GM12865 (cell line): ENCODE data around the gene METRNL.
"Not testable (repeated sequence)": the region's sequence is repeated elsewhere in the genome, so short reads cannot be mapped to it uniquely, and the experiment has no call there.

Source experiments
- DNase-seq: peaks from one replicate; pipeline ENCODE4 v3.0.0; 2010; ENCODE audit warnings: low read depth
- H3K4me3 ChIP-seq: 2 replicates; pipeline ENCODE4 v1.5.1; 2011; ENCODE audit warnings: mild to moderate bottlenecking, low read depth, low read length, control low read depth
- TF ChIP-seq, protein P1 (sequence below): IDR thresholded peaks from 2 replicates; pipeline ENCODE4 v1.5.1; 2011; ENCODE audit warnings: low read length, control low read depth, low read depth, inconsistent platforms; ENCODE audit not compliant: insufficient read depth; ENCODE audit errors: missing control alignments

METRNL gene

GRCh38 chr17:83064021-83064731, 15.2 kb upstream of the METRNL start:
- H3K4me3 ChIP-seq = no peak overlapping the region
- TF ChIP-seq, protein P1, sequence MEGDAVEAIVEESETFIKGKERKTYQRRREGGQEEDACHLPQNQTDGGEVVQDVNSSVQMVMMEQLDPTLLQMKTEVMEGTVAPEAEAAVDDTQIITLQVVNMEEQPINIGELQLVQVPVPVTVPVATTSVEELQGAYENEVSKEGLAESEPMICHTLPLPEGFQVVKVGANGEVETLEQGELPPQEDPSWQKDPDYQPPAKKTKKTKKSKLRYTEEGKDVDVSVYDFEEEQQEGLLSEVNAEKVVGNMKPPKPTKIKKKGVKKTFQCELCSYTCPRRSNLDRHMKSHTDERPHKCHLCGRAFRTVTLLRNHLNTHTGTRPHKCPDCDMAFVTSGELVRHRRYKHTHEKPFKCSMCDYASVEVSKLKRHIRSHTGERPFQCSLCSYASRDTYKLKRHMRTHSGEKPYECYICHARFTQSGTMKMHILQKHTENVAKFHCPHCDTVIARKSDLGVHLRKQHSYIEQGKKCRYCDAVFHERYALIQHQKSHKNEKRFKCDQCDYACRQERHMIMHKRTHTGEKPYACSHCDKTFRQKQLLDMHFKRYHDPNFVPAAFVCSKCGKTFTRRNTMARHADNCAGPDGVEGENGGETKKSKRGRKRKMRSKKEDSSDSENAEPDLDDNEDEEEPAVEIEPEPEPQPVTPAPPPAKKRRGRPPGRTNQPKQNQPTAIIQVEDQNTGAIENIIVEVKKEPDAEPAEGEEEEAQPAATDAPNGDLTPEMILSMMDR = no peak
- DNase-seq = no peak

- no peak for DNase-seq
- TF ChIP-seq, protein P1 = no peak
- no peak overlapping the region for H3K4me3 ChIP-seq
These were observed 14.4 kb upstream of the METRNL start for GRCh38 chr17:83064732-83065659.

DNA sequence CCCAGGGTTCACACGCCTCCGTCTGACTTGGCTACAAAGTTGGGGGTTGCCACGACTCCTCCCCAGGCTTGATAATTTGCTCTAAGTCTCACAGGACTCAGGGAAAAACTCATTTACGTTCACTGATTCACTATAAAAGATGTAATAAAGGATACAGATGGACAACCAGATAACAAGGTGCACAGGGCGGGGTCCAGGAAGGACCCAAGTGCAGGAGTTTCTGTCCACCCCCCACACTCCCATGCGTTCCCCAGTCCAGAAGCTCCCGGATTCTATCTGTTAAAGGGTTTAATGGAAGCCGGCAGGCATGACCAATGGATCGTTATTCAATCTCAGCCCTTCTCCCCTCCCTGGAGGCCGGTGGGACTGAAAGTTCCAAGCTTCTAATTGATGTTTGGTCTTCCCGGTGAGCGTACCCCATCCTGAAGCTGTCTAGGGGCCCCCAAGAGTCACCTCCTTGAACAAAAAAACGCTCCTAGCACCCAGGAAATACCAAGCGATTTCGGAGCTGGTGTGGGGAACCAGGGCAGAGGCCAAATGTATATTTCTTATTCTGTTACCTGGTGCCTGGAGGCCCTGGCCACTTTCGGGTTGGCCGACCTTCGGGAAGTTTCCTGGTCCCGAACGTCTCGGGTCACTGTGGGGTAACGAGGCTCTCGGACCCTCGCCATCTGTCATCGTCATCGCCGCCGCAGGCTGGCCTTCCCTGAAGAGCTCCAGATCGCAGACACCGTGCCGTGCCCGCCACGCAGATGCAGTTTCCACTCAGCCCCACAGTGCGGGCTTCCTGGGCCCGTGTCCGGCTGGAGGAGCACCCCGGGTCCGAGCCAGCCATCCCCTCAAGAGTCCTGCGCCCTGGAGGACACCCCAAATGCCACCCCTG, 13.5 kb upstream of the METRNL start:
- no peak overlapping the region for H3K4me3 ChIP-seq
- DNase-seq = no peak
- TF ChIP-seq, protein P1 = no peak

GRCh38 chr17:83066543-83066890, 12.9 kb upstream of the METRNL start:
- not testable (repeated sequence) for DNase-seq, H3K4me3 ChIP-seq

GRCh38 chr17:83067071-83067717, 12.2 kb upstream of the METRNL start:
- TF ChIP-seq, protein P1 = no peak
- H3K4me3 ChIP-seq = no peak overlapping the region
- no peak for DNase-seq

GRCh38 chr17:83067718-83068261, 11.6 kb upstream of the METRNL start:
- no peak for DNase-seq

More at GRCh38 chr17:83067718-83068261, 11.6 kb upstream of the METRNL start:
- TF ChIP-seq, protein P1 = no peak
- H3K4me3 ChIP-seq = no peak overlapping the region
